ENCODE results near the gene NFIA. TPM values are rescaled to one million over a fixed set of nuclear protein-coding genes. Genes with fewer than 3 reads are reported as not detected.

The NFIA gene
- total RNA-seq, 1 donor from 2014 or later: 1.2 TPM

DNA sequence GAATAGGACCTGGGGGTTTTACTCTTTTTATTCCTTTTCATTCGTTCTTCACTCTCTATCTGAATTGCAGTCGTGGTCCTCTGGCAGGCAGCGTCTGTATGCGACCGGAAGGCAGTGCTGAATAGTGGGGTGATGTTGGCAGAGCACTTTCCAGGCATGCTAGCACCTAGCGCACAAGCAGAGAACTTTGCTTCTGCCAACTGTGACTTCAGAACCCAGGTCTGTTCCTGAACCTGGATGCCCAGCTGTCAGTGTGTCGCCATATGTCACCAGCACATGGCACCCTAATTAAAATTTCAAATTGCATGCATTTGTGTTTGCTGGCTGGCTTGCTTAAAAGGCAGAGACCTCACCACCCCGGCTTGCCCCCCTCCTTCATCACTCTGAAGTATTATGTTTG, 116.2 kb downstream of the NFIA start:
- no peak overlapping the region for H3K4me3 Mint-ChIP-seq (ENCODE audit: low read depth)
- no peaks in the 10 kb centered on the region for H3K36me3 Mint-ChIP-seq (ENCODE audit: insufficient read depth)
- H3K27me3 Mint-ChIP-seq: peaks cover 33% of the 10 kb centered on the region
- H3K9me3 Mint-ChIP-seq (ENCODE audit: low read depth): no peaks in the 10 kb centered on the region
- H3K27ac Mint-ChIP-seq: no peak overlapping the region
- H3K4me1 Mint-ChIP-seq (ENCODE audit: low read depth): peaks cover 6% of the 10 kb centered on the region
- DNase-seq (ENCODE audit: low spot score, unreplicated experiment): no peak
- TF ChIP-seq, protein P1, sequence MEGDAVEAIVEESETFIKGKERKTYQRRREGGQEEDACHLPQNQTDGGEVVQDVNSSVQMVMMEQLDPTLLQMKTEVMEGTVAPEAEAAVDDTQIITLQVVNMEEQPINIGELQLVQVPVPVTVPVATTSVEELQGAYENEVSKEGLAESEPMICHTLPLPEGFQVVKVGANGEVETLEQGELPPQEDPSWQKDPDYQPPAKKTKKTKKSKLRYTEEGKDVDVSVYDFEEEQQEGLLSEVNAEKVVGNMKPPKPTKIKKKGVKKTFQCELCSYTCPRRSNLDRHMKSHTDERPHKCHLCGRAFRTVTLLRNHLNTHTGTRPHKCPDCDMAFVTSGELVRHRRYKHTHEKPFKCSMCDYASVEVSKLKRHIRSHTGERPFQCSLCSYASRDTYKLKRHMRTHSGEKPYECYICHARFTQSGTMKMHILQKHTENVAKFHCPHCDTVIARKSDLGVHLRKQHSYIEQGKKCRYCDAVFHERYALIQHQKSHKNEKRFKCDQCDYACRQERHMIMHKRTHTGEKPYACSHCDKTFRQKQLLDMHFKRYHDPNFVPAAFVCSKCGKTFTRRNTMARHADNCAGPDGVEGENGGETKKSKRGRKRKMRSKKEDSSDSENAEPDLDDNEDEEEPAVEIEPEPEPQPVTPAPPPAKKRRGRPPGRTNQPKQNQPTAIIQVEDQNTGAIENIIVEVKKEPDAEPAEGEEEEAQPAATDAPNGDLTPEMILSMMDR (IDR thresholded peaks at IDR 0.05; ENCODE audit: unreplicated experiment): no peak

DNA sequence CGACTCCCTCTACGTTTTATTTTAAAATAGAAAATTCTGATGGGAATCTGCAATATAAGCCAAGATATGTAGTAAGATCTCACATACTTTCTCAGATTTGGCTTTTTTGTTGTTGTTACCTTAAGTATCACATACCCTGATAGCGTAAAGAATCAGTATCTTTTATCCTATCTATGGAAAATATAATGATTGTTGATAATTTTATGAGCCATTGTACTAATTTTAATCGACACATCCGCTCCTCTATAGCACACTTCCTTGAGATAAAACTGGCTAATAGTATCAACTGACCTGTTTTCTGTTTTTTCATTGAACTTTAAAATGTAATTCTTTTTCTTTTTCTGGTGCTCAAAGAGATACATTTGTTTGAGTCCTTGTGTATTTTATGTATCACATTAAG, 118.7 kb downstream of the NFIA start:
- Mint-ChIP-seq H3K4me1 (ENCODE audit: low read depth) (peaks cover 6% of the 10 kb centered on the region), H3K27me3 (peaks cover 34% of the 10 kb centered on the region), H3K9me3 (ENCODE audit: low read depth) (no peaks in the 10 kb centered on the region), H3K27ac (no peak overlapping the region), H3K36me3 (ENCODE audit: insufficient read depth) (no peaks in the 10 kb centered on the region), H3K4me3 (ENCODE audit: low read depth) (no peak overlapping the region)
- TF ChIP-seq, protein P1 (IDR thresholded peaks at IDR 0.05; ENCODE audit: unreplicated experiment): no peak
- no peak for DNase-seq (ENCODE audit: low spot score, unreplicated experiment)

DNA sequence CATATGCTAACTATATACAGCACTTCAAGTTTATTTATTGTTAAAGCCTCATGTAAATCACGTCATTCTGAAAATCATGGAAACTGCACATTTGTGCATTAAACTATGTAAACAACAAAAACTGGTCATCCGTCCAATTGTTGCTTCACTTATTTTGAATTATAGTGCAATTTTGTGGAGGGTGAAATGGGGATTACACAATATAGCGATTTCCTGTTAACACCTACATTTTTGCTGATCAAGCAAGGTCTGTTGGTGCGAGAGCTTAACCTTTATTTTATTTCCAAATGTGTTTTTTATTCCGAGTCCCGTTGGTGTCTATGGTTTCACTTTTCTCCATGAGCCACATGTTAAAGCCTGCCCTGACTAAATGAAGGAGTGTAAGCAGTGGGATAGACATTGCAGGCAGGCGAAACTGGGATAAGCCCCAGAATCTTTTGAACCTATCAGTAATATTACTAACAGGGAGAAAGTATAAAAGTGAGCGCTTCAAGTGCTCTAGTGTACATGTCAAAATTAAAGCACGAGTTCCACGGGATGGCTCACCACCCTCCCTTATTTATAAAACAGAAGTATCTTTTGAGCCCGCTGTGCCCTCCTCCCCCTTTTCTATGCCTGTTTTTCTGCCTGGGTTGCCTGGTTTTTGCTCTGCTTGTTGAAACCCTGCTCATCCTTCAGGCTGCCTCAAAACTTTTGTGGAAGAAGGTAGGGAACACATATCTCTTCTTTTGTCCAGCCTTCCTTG, 120.7 kb downstream of the NFIA start:
- H3K36me3 Mint-ChIP-seq (ENCODE audit: insufficient read depth): no peaks in the 10 kb centered on the region
- TF ChIP-seq, protein P1 (IDR thresholded peaks at IDR 0.05; ENCODE audit: unreplicated experiment): no peak
- H3K9me3 Mint-ChIP-seq (ENCODE audit: low read depth): no peaks in the 10 kb centered on the region
- H3K4me3 Mint-ChIP-seq (ENCODE audit: low read depth): no peak overlapping the region
- H3K4me1 Mint-ChIP-seq (ENCODE audit: low read depth): peaks cover 4% of the 10 kb centered on the region
- H3K27me3 Mint-ChIP-seq: peaks cover 44% of the 10 kb centered on the region
- no peak overlapping the region for H3K27ac Mint-ChIP-seq
- DNase-seq (ENCODE audit: low spot score, unreplicated experiment): no peak

DNA sequence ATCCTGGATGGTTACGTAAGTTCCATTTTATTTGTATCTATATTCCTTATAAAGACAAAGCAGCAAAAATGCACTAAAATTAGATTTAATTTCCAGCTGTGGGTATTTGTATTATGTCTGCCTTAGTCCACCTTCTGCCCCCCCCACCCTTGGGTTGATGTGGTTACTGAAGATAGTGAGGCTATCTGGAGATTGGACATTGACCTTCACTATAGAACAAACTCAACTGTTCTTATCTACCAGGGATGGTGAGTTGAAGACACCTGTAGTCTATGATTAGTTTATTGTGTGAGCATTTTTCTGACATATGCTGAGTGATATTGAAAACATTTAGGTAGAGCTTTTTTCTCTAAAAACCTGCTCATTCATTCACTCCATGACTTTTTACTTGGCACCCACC, 122.2 kb downstream of the NFIA start:
- no peak overlapping the region for H3K4me3 Mint-ChIP-seq (ENCODE audit: low read depth)
- DNase-seq (ENCODE audit: low spot score, unreplicated experiment): no peak
- H3K27me3 Mint-ChIP-seq: peaks cover 41% of the 10 kb centered on the region
- no peaks in the 10 kb centered on the region for H3K4me1 Mint-ChIP-seq (ENCODE audit: low read depth)
- TF ChIP-seq, protein P1 (IDR thresholded peaks at IDR 0.05; ENCODE audit: unreplicated experiment): no peak
- H3K36me3 Mint-ChIP-seq (ENCODE audit: insufficient read depth): no peaks in the 10 kb centered on the region
- no peak overlapping the region for H3K27ac Mint-ChIP-seq
- no peaks in the 10 kb centered on the region for H3K9me3 Mint-ChIP-seq (ENCODE audit: low read depth)

DNA sequence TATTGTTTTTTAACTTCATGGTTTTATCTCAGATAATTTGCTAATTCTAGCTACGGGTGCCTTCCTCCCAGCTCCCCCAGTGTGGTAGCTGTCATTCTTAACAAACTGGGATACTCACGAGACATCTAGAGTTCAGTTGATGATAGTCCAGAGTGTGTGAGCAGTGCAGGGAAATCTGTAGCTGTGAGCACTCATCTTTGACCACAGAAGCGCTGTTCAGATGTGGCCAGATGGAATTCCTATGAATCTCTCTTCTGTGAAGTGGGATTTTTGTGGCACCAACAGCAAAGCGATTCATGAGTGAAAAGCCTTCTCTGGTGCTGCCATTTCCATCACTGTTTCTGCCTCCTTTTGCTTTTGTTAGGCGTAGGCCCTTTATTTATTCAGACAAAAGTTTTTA, 125.1 kb downstream of the NFIA start:
- H3K4me1 Mint-ChIP-seq (ENCODE audit: low read depth): no peaks in the 10 kb centered on the region
- DNase-seq (ENCODE audit: low spot score, unreplicated experiment): no peak
- TF ChIP-seq, protein P1 (IDR thresholded peaks at IDR 0.05; ENCODE audit: unreplicated experiment): no peak
- peaks cover 40% of the 10 kb centered on the region for H3K27me3 Mint-ChIP-seq
- H3K36me3 Mint-ChIP-seq (ENCODE audit: insufficient read depth): no peaks in the 10 kb centered on the region
- H3K27ac Mint-ChIP-seq: no peak overlapping the region
- no peaks in the 10 kb centered on the region for H3K9me3 Mint-ChIP-seq (ENCODE audit: low read depth)
- no peak overlapping the region for H3K4me3 Mint-ChIP-seq (ENCODE audit: low read depth)

Data from progenitor cell of endocrine pancreas (in vitro differentiated cells).